Kidney epithelial cell (primary cell): ENCODE measurements around the gene TRMT11. TPM values are rescaled to one million over a fixed set of nuclear protein-coding genes. Genes with fewer than 3 reads are reported as not detected.

Source experiments
- DNase-seq: peaks from one replicate; pipeline ENCODE4 v3.0.0-alpha.2; 2010; ENCODE audit warnings: low read depth
- H3K27me3 ChIP-seq: 2 replicates; pipeline ENCODE4 v1.6.0; 2011; ENCODE audit warnings: low read length; ENCODE audit not compliant: control insufficient read depth, insufficient read depth
- H3K36me3 ChIP-seq: 2 replicates; pipeline ENCODE4 v1.5.1; 2011; ENCODE audit warnings: low read length; ENCODE audit not compliant: control insufficient read depth, insufficient read depth
- H3K4me3 ChIP-seq: 2 replicates; pipeline ENCODE4 v1.5.1; 2011; ENCODE audit warnings: low read depth, mild to moderate bottlenecking, control low read depth, low read length
- CTCF ChIP-seq: IDR thresholded peaks from 2 replicates; pipeline ENCODE4 v1.5.1; 2011; ENCODE audit warnings: mild to moderate bottlenecking, moderate library complexity, low read length, control low read depth, inconsistent platforms; ENCODE audit not compliant: insufficient read depth, poor library complexity, severe bottlenecking
- total RNA-seq: library from RNA; depleted of rRNA; stranded (reverse); fragments of >200 nt; gene quantifications from 2 replicates; pipeline ENCODE4 v1.2.3, GENCODE V29; 2015

Gene TRMT11
- total RNA-seq, 1 donor from 2014 or later: 18.8 TPM

- TF ChIP-seq CTCF: no peak
- H3K36me3 ChIP-seq: no peaks in the 10 kb centered on the region
- H3K27me3 ChIP-seq: no peaks in the 10 kb centered on the region
- H3K4me3 ChIP-seq: no peak overlapping the region
- no peak for DNase-seq
These were observed 5.3 kb downstream of the TRMT11 start for GRCh38 chr6:125991653-125992052.

- Histone ChIP-seq H3K36me3 (no peaks in the 10 kb centered on the region), H3K4me3 (no peak overlapping the region), H3K27me3 (no peaks in the 10 kb centered on the region)
- no peak for TF ChIP-seq CTCF
- no peak for DNase-seq
These were observed 8.5 kb downstream of the TRMT11 start for GRCh38 chr6:125994670-125995488.

- no peak for DNase-seq
These were observed 9.7 kb downstream of the TRMT11 start for GRCh38 chr6:125995972-125996580.

GRCh38 chr6:126002755-126003679, 16.7 kb downstream of the TRMT11 start:
- no peak for TF ChIP-seq CTCF
- no peaks in the 10 kb centered on the region for H3K36me3 ChIP-seq
- no peaks in the 10 kb centered on the region for H3K27me3 ChIP-seq

More at GRCh38 chr6:125995972-125996580, 9.7 kb downstream of the TRMT11 start:
- Histone ChIP-seq H3K36me3 (no peaks in the 10 kb centered on the region), H3K27me3 (no peaks in the 10 kb centered on the region), H3K4me3 (no peak overlapping the region)
- TF ChIP-seq CTCF: peak; percentile 98

GRCh38 chr6:126007800-126008199, 21.5 kb downstream of the TRMT11 start:
- Histone ChIP-seq H3K36me3 (no peaks in the 10 kb centered on the region), H3K27me3 (no peaks in the 10 kb centered on the region), H3K4me3 (no peak overlapping the region)
- no peak for TF ChIP-seq CTCF
- DNase-seq: no peak

More at GRCh38 chr6:126002755-126003679, 16.7 kb downstream of the TRMT11 start:
- H3K4me3 ChIP-seq: no peak overlapping the region
- DNase-seq: no peak
